OCI-LY1 (cell line): ENCODE results near the gene ABCA13.

ENCODE experiments used
- EZH2 ChIP-seq: fragments of 200-600 bp; sonication (generic), shearing (Covaris generic); IDR thresholded peaks from 2 replicates; pipeline ENCODE4 v1.8.0; 2017; ENCODE audit warnings: borderline replicate concordance, mixed run types, mild to moderate bottlenecking, antibody characterized with exemption, low read length, moderate library complexity, mixed read lengths
- TF ChIP-seq, protein P1 (sequence below): fragments of 200-600 bp; sonication (generic), shearing (Covaris generic); IDR thresholded peaks from 2 replicates; pipeline ENCODE4 v1.5.1; 2017; ENCODE audit warnings: mild to moderate bottlenecking, antibody characterized with exemption, low read length, moderate library complexity, mixed read lengths

GRCh38 chr7:48414011-48414732 lies 242.9 kb downstream of the ABCA13 start:
- no peak for TF ChIP-seq EZH2
- TF ChIP-seq, protein P1, sequence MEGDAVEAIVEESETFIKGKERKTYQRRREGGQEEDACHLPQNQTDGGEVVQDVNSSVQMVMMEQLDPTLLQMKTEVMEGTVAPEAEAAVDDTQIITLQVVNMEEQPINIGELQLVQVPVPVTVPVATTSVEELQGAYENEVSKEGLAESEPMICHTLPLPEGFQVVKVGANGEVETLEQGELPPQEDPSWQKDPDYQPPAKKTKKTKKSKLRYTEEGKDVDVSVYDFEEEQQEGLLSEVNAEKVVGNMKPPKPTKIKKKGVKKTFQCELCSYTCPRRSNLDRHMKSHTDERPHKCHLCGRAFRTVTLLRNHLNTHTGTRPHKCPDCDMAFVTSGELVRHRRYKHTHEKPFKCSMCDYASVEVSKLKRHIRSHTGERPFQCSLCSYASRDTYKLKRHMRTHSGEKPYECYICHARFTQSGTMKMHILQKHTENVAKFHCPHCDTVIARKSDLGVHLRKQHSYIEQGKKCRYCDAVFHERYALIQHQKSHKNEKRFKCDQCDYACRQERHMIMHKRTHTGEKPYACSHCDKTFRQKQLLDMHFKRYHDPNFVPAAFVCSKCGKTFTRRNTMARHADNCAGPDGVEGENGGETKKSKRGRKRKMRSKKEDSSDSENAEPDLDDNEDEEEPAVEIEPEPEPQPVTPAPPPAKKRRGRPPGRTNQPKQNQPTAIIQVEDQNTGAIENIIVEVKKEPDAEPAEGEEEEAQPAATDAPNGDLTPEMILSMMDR, result no peak
